MCF 10A (cell line): ENCODE results near the gene PRKAR1B. TPM values are rescaled to one million over a fixed set of nuclear protein-coding genes. Genes with fewer than 3 reads are reported as not detected.

ENCODE experiments used
- BruUV-seq: library from RNA; stranded (reverse); fragments of 400-500 nt; replicated peaks from 2 replicates; lab custom pipeline; 2021; lab: Mats Ljungman, UMichigan
- CTCF ChIA-PET: fragments of 300-600 bp; sonication (Branson Sonifier 250); formaldehyde crosslinking; extraction: SDS; loops from one replicate; lab custom pipeline; 2021; ENCODE audit warnings: antibody characterized with exemption, inconsistent platforms; lab: Yijun Ruan, JAX
- POLR2A ChIA-PET: fragments of 300-600, 350-650 bp; sonication (Branson Sonifier 250); formaldehyde crosslinking; extraction: SDS; loops from one replicate; lab custom pipeline; 2020; ENCODE audit warnings: antibody characterized with exemption, inconsistent platforms; lab: Yijun Ruan, JAX
- DNase-seq: peaks from one replicate; pipeline ENCODE4 v3.0.0-alpha.2; 2018; ENCODE audit not compliant: unreplicated experiment
- H3K27ac Mint-ChIP-seq: one replicate; pipeline ENCODE4 v1.8.0; 2022; ENCODE audit warnings: mild to moderate bottlenecking, low read depth, mixed read lengths; ENCODE audit not compliant: unreplicated experiment
- H3K27me3 Mint-ChIP-seq: one replicate; pipeline ENCODE4 v1.8.0; 2022; ENCODE audit warnings: mixed read lengths; ENCODE audit not compliant: insufficient read depth, unreplicated experiment
- H3K36me3 Mint-ChIP-seq: one replicate; pipeline ENCODE4 v1.8.0; 2022; ENCODE audit warnings: mild to moderate bottlenecking, moderate library complexity, mixed read lengths; ENCODE audit not compliant: insufficient read depth, unreplicated experiment
- H3K4me1 Mint-ChIP-seq: one replicate; pipeline ENCODE4 v1.8.0; 2022; ENCODE audit warnings: mixed read lengths; ENCODE audit not compliant: insufficient read depth, unreplicated experiment
- H3K4me3 Mint-ChIP-seq: one replicate; pipeline ENCODE4 v1.8.0; 2022; ENCODE audit warnings: mild to moderate bottlenecking, moderate library complexity, mixed read lengths; ENCODE audit not compliant: unreplicated experiment
- H3K9me3 Mint-ChIP-seq: one replicate; pipeline ENCODE4 v1.8.0; 2022; ENCODE audit warnings: mixed read lengths; ENCODE audit not compliant: unreplicated experiment
- CTCF ChIP-seq: fragments of 200-600 bp; IDR thresholded peaks from one replicate; pipeline ENCODE4 v1.8.0; 2022; ENCODE audit warnings: antibody characterized with exemption, mild to moderate bottlenecking; ENCODE audit not compliant: unreplicated experiment
- intact Hi-C: fragments of 100-400 bp; cut with micrococcal nuclease; formaldehyde crosslinking; loops from 2 replicates; pipeline ENCODE4 v1.14.1; 2022
- total RNA-seq: library from RNA; stranded (reverse); gene quantifications from 2 replicates; pipeline ENCODE4 v1.2.3, GENCODE V29; 2022

PRKAR1B gene
- total RNA-seq, 1 experiment from 2014 or later, result 31.5 TPM

GRCh38 chr7:564176-564865, 162.8 kb downstream of the PRKAR1B start:
- intact Hi-C loops, result no loop called here
- Mint-ChIP-seq H3K4me1 (no peaks in the 10 kb centered on the region), H3K36me3 (no peaks in the 10 kb centered on the region), H3K9me3 (no peaks in the 10 kb centered on the region), H3K27ac (no peak overlapping the region), H3K27me3 (no peaks in the 10 kb centered on the region), H3K4me3 (no peak overlapping the region)
- no peak for TF ChIP-seq CTCF
- BruUV-seq, result no TSS peak
- ChIA-PET POLR2A (no interaction called here), CTCF (interaction anchor here (0.6 kb wide), 1 partner anchor 327 kb away, joined by 3 read pairs; no protein-coding TSS in a partner anchor)
- no peak for DNase-seq

DNA sequence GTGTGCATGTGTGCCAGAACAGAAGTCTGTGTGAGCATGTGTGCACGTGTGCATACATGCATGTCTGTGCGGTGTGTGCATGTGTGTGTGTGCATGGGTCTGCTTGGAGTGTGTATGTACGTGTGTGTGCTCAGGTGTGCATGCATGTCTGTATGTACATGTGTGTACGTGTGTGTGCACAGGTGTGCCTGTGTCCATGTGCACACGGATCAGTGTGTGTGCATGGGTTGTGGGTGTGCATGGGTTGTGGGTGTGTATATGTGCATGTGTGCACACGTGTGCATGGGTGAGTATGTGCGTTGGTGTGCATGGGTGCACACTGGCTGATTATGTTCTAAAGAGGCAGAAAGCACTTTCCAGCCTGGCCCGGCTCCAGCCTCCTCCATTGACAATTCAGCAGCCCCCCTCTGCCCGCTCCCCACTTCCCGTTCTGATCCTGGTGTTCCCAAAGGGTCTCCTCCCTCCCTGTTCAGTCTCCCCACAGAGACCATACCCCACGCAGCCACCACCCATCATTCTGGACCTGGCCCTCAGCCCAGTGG, 163.4 kb downstream of the PRKAR1B start:
- TF ChIP-seq CTCF, result no peak
- Mint-ChIP-seq H3K4me1 (no peaks in the 10 kb centered on the region), H3K9me3 (no peaks in the 10 kb centered on the region), H3K36me3 (no peaks in the 10 kb centered on the region), H3K27me3 (no peaks in the 10 kb centered on the region), H3K4me3 (no peak overlapping the region), H3K27ac (no peak overlapping the region)
- ChIA-PET CTCF (no interaction called here), POLR2A (no interaction called here)
- no TSS peak for BruUV-seq
- no peak for DNase-seq
- intact Hi-C loops, result no loop called here

GRCh38 chr7:562789-563628, 164.1 kb downstream of the PRKAR1B start:
- no peak for TF ChIP-seq CTCF
- Mint-ChIP-seq H3K36me3 (no peaks in the 10 kb centered on the region), H3K4me3 (no peak overlapping the region), H3K9me3 (no peaks in the 10 kb centered on the region), H3K27ac (no peak overlapping the region), H3K27me3 (no peaks in the 10 kb centered on the region), H3K4me1 (no peaks in the 10 kb centered on the region)
- no TSS peak for BruUV-seq
- CTCF ChIA-PET, result interaction anchor here (0.6 to 0.9 kb wide), 2 partner anchors 9 to 43 kb away, joined by 3 to 4 read pairs; no protein-coding TSS in a partner anchor
- POLR2A ChIA-PET, result no interaction called here
- no peak for DNase-seq
- intact Hi-C loops, result no loop called here

- no peak for DNase-seq
- intact Hi-C loops, result no loop called here
- ChIA-PET CTCF (interaction anchor here (0.9 kb wide), 1 partner anchor 10 kb away, joined by 4 read pairs; no protein-coding TSS in a partner anchor), POLR2A (no interaction called here)
- H3K4me3 Mint-ChIP-seq, result no peak overlapping the region
- no peak for TF ChIP-seq CTCF
- BruUV-seq, result no TSS peak
- H3K9me3 Mint-ChIP-seq, result no peaks in the 10 kb centered on the region
- no peak overlapping the region for H3K27ac Mint-ChIP-seq
- no peaks in the 10 kb centered on the region for H3K4me1 Mint-ChIP-seq
- H3K36me3 Mint-ChIP-seq, result no peaks in the 10 kb centered on the region
- H3K27me3 Mint-ChIP-seq, result no peaks in the 10 kb centered on the region
These were observed 164.8 kb downstream of the PRKAR1B start for GRCh38 chr7:562374-562675.
